Tibial artery (tissue), 4 donors: Measurements from ENCODE around the gene STMN3.

ENCODE experiments used
- DNase-seq, 2 donors: peaks; one replicate each; pipeline ENCODE4 v3.0.0-alpha.2; 2019
- H3K27ac ChIP-seq, 2 donors: fragments of 200-600 bp; sonication (generic) in 1 of 2; 1 replicate in 1 of 2; 2 replicates in 1 of 2; pipeline ENCODE4 v1.5.1; 2018 to 2019; ENCODE audit warnings: mild to moderate bottlenecking in 1 of 2
- H3K27me3 ChIP-seq, 2 donors: fragments of 200-600 bp; sonication (generic) in 1 of 2; one replicate each; pipeline versions ENCODE4 v1.5.1 to v1.6.0; 2016 to 2019
- H3K36me3 ChIP-seq, 3 donors: fragments of 200-600 bp; sonication (generic) in 2 of 3; one replicate each; pipeline ENCODE4 v1.5.1; 2016 to 2019; ENCODE audit warnings: mild to moderate bottlenecking in 2 of 3
- H3K4me1 ChIP-seq, 4 donors: fragments of 200-600 bp; sonication (generic) in 2 of 4; 1 replicate in 3 of 4; 2 replicates in 1 of 4; pipeline ENCODE4 v1.5.1; 2016 to 2019
- H3K4me3 ChIP-seq, 2 donors: fragments of 200-600 bp; sonication (generic) in 1 of 2; 1 replicate in 1 of 2; 2 replicates in 1 of 2; pipeline ENCODE4 v1.5.1; 2018 to 2019; ENCODE audit warnings: mild to moderate bottlenecking in 2 of 2
- H3K9me3 ChIP-seq, 3 donors: fragments of 200-600 bp; sonication (generic) in 1 of 3; one replicate each; pipeline ENCODE4 v1.5.1; 2016 to 2019
- intact Hi-C: fragments of 100-400 bp; cut with DNase I; formaldehyde crosslinking; loops from one replicate; pipeline ENCODE4 v1.15.0; 2023; ENCODE audit warnings: low total_unique reads
- TF ChIP-seq, protein P1 (sequence below), 2 experiments: fragments of 200-600 bp in 1 of 2; fragments of 450-650 bp in 1 of 2; IDR thresholded peaks; one replicate each; pipeline ENCODE4 v1.5.1; 2017 to 2019; ENCODE audit warnings: antibody characterized with exemption in 2 of 2, mild to moderate bottlenecking in 1 of 2, moderate library complexity in 1 of 2

The STMN3 gene

DNA sequence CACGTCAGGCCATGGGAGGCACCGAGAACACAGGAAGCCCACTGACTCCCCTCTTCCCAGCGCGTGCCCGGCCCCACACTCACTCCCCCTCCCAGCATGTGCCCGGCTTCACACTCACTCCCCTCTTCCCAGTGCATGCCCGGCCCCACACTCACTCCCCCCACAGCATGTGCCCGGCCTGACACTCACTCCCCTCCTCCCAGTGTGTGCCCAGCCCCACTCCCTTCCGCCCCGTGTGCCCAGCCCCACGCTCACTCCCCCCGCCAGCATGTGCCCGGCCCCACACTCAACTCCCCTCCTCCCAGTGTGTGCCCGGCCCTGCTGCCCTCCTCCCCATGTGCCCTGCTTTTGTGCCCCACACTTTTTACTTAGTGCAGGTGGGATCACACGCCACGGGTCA, 14.6 kb upstream of the STMN3 start:
- TF ChIP-seq, protein P1, sequence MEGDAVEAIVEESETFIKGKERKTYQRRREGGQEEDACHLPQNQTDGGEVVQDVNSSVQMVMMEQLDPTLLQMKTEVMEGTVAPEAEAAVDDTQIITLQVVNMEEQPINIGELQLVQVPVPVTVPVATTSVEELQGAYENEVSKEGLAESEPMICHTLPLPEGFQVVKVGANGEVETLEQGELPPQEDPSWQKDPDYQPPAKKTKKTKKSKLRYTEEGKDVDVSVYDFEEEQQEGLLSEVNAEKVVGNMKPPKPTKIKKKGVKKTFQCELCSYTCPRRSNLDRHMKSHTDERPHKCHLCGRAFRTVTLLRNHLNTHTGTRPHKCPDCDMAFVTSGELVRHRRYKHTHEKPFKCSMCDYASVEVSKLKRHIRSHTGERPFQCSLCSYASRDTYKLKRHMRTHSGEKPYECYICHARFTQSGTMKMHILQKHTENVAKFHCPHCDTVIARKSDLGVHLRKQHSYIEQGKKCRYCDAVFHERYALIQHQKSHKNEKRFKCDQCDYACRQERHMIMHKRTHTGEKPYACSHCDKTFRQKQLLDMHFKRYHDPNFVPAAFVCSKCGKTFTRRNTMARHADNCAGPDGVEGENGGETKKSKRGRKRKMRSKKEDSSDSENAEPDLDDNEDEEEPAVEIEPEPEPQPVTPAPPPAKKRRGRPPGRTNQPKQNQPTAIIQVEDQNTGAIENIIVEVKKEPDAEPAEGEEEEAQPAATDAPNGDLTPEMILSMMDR (IDR thresholded peaks at IDR 0.05), result no peak
- intact Hi-C loops, result no loop called here
- no peaks in the 10 kb centered on the region for H3K4me1 ChIP-seq

DNA sequence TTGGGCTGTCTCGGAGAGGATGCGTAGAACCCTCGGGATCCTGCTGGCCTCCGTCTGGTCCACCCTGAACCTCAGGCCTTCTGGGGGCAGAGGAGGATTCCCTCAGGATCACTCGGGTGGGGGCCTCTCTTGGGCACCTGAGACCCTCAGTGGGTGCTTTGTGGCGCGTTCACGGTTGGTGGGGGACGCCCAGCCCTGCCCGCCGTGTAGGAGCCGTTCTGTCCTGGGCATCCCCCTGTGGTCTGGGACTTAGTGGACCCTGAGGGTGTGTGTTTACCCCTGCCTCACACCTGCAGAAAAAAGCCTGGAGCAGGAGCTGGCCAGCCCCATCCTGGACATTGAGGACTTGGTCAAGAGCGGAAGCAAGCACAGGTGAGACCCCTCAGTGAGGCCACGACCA, 12.5 kb upstream of the STMN3 start:
- H3K27me3 ChIP-seq, result no peaks in the 10 kb centered on the region
- intact Hi-C loops, result no loop called here
- no peak overlapping the region for H3K4me3 ChIP-seq
- H3K4me1 ChIP-seq, result no peaks in the 10 kb centered on the region
- H3K27ac ChIP-seq, result no peak overlapping the region
- no peaks in the 10 kb centered on the region for H3K9me3 ChIP-seq
- TF ChIP-seq, protein P1 (IDR thresholded peaks at IDR 0.05), result no peak
- no peak for DNase-seq
- peaks cover 21 to 93% (median 71%) of the 10 kb centered on the region in 3 donors for H3K36me3 ChIP-seq

More for the DNA sequence above, 14.6 kb upstream of the STMN3 start:
- no peaks in the 10 kb centered on the region for H3K27me3 ChIP-seq
- H3K4me3 ChIP-seq, result no peak overlapping the region
- no peak overlapping the region for H3K27ac ChIP-seq
- H3K9me3 ChIP-seq, result no peaks in the 10 kb centered on the region
- no peak for DNase-seq
- peaks cover 25 to 88% (median 63%) of the 10 kb centered on the region in 3 donors for H3K36me3 ChIP-seq

DNA sequence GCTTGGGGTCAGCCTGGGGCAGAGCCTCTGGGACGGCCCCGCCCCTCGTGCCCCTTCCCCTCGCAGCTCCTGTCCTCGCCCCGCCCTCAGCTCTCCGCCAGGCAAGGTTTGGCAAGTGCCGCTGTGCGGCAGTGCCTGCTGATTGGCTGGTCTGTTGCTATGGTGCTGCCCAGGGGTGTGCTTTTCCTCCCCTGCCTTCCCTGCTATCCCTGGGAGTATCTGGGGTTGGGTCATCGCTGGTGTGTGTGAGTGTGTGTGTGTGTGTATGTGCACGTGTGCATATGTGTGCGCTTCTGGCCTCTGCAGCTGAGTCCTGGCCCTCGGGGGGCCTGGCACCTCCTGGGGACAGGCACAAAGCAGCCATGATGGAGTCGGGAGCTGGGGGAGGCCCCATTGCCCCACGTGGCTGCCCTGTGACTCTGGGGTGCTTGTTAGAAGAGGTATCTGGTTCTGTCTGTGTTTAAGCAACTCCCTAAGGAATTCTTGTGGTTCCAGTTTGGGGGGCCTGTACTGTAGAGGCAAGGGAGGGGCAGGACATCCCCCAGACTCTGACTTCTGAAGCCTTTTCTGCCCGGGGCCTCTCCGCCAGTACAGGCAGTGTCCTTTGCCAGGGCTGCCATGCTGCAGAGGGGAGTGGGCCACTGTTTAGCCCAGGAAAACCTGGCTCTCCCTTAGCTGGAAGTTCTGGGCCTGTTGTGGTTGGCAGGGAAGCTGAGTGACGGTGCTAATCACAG, 11.8 kb upstream of the STMN3 start:
- TF ChIP-seq, protein P1 (IDR thresholded peaks at IDR 0.05), result no peak
- Histone ChIP-seq H3K36me3 (peaks cover 21 to 93% (median 71%) of the 10 kb centered on the region in 3 donors), H3K4me3 (no peak overlapping the region), H3K9me3 (no peaks in the 10 kb centered on the region), H3K27ac (no peak overlapping the region), H3K27me3 (no peaks in the 10 kb centered on the region), H3K4me1 (peaks cover 0 to 6% (median 0%) of the 10 kb centered on the region in 4 donors)
- intact Hi-C loops, result no loop called here
- DNase-seq, result no peak

DNA sequence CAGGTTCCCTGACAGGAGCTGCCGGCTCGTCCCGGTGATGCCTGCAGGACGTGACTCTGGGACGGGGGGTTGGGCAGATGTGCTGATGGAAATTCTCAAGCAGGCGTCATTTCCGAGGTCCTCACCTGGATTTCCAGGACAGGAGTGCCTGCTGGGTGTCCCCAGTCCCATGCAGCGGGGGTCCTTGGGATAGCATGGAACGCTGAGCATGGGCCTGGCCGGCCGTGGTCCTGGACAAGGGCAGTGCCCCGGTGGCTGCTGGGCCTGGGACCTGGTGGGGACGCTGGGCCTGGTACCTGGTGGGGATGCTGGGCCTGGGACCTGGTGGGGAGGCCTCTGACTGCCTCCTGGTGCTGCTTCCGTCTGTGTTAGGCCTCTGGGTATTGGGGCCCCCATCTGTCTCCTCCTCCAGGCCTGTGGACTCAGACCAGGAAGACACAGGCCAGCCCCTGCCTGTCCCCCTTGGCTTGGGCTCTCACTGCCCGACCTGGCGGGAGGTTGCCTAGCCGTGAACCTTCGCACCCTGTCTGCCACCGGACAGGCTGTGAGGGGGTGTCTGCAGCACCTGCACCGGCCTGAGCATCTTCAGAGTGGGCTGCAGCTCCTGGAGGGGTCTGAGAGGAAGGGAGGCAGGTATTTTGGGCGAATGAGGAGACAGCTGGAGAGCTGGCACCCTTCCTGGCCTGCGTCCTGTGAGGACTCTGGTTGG, 11.1 kb upstream of the STMN3 start:
- H3K27ac ChIP-seq, result no peak overlapping the region
- H3K4me3 ChIP-seq, result no peak overlapping the region
- intact Hi-C loops, result no loop called here
- H3K9me3 ChIP-seq, result no peaks in the 10 kb centered on the region
- DNase-seq, result no peak
- H3K36me3 ChIP-seq, result peaks cover 21 to 91% (median 71%) of the 10 kb centered on the region in 3 donors
- TF ChIP-seq, protein P1 (IDR thresholded peaks at IDR 0.05), result no peak
- H3K27me3 ChIP-seq, result no peaks in the 10 kb centered on the region
- H3K4me1 ChIP-seq, result peaks cover 0 to 13% (median 5%) of the 10 kb centered on the region in 4 donors

DNA sequence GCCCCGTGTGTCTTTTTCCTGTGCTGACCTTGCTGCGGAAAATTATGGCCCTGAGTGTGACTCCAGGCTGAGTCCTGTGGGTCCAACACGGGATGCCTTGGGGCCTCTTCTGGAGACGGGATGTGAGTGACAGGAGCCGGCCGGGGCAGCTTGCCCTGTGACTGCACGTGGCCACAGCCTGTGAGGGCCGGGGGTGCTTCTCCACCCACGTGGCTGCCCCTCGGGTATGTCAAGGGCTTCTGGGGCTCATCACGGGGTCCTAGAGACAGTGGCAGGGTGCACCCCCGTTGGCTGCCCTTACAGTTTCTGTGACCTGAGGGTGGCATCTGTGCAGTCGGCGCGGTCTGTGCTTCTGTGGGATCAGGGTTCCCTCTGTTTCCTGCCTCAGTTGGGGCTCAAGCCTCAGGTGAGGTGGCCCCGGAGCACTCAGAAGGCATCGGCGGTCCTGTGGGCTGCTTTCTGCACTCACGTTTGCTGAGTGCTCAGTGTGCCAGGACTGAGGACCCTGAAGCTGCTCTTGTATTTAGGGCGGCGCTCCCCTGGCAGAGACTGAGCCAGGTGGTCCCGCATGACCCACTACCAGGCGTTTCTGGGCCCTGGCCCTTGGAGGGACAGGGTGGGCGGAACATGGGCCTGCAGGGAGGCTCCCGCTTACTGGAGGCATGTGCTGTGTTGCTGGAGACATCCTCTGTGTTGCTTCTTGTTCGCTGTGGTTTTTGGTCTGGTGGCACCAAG, 10.3 kb upstream of the STMN3 start:
- H3K9me3 ChIP-seq, result no peaks in the 10 kb centered on the region
- no peak overlapping the region for H3K27ac ChIP-seq
- H3K36me3 ChIP-seq, result peaks cover 16 to 83% (median 63%) of the 10 kb centered on the region in 3 donors
- no peak overlapping the region for H3K4me3 ChIP-seq
- H3K4me1 ChIP-seq, result peaks cover 0 to 19% (median 11%) of the 10 kb centered on the region in 4 donors
- no peaks in the 10 kb centered on the region for H3K27me3 ChIP-seq
- intact Hi-C loops, result no loop called here
- TF ChIP-seq, protein P1 (IDR thresholded peaks at IDR 0.05), result no peak
- no peak for DNase-seq
